C1 segment of cervical spinal cord (tissue), 14 donors: ENCODE results near the gene RASSF6.
"Not testable (repeated sequence)": the region's sequence is repeated elsewhere in the genome, so short reads cannot be mapped to it uniquely, and the experiment has no call there.

Experiments used
- DNase-seq, 14 donors: peaks; one replicate each; lab custom pipeline; 2025; lab: John Stamatoyannopoulos, UW

Gene RASSF6, protein sequence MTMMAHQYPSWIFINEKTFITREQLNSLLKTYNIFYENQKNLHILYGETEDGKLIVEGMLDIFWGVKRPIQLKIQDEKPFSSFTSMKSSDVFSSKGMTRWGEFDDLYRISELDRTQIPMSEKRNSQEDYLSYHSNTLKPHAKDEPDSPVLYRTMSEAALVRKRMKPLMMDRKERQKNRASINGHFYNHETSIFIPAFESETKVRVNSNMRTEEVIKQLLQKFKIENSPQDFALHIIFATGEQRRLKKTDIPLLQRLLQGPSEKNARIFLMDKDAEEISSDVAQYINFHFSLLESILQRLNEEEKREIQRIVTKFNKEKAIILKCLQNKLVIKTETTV

GRCh38 chr4:73620115-73620792, at the start of gene RASSF6:
RASSF6 (minus strand) TSS chr4:73620436; CDS start chr4:73611795, 8,641 bp downstream.
- no peak for DNase-seq

DNA sequence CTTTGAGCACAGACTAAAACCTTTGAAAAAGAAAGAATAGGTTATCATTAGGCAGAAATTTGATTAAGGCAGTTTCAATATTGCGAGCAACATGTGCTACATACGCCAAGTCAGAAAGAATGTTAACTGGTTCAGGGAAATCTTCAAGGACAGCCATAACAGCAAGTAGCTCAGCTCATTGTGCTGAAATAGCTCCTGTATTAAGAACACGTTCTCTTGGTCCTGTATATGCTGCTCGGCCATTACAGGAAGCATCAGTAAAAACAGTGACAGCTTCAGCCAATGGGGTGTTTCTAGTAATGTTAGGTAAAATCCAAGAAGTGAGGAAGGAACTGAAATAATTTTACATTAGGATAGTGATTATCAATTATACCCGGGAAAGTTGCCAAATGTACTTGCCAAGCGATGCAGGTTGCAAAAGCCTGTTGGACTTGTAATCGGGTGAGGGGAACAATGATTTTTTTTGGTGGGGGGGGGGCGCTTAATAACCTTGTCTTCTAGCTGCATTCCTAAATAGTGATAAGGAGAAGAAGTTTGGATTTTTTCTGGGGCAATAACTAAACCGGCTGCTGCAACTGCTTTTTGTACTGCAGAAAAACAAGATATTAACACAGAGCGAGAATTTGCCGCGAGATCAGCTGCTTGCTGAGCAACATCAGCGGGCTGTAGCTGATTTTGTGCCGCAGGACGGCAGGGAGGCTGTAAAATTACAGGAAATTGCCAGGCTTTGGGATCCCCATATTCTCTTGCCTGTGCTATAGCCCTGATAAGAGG, 49.4 kb upstream of the RASSF6 start:
- no peak for DNase-seq

- DNase-seq: no peak
Measured at GRCh38 chr4:73668782-73669201, 48.6 kb upstream of the RASSF6 start.

- not testable (repeated sequence) for DNase-seq
Measured at GRCh38 chr4:73665924-73666323, 45.7 kb upstream of the RASSF6 start.

- DNase-seq: no peak
Measured at GRCh38 chr4:73664470-73664869, 44.2 kb upstream of the RASSF6 start.

GRCh38 chr4:73663576-73663975, 43.3 kb upstream of the RASSF6 start:
- DNase-seq: no peak

DNA sequence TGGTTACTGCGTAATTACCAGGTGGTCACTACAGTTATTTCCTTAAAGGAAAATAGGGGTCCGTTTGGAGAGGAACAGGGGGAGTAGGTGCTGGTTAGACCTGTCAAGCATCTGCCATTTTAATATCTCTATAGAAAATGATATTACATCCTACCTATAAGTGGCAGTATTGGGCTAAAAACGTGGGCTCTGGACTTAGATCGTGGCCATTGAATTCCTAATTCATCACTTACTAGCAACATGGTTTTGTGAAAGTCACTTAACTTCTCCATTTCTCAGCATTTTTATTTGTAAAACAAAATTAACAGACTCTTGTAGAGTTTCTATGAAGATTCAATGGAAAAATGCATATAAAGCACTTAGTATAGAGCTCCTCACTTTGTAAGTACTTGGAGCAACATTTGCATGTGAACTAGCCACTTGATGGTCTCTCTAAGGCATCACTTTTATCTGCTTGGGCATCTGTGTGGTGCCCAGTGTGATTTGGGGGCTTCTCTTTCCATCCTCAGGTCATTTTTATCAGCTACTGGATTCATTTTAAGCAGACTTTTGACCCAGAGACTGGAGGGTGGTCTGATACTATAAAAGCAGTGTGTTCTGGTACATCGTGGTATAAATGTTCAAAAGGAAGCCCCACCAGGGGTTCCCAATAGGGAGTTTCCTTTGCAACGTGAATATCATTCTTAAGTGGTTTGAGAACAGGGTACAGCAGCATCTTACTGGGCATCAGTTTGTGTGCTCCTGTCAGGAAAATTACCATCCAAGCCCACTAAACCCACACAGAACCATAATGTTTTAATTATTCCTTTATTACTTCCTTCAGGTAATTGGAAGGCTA, 42.7 kb upstream of the RASSF6 start:
- DNase-seq: no peak

DNA sequence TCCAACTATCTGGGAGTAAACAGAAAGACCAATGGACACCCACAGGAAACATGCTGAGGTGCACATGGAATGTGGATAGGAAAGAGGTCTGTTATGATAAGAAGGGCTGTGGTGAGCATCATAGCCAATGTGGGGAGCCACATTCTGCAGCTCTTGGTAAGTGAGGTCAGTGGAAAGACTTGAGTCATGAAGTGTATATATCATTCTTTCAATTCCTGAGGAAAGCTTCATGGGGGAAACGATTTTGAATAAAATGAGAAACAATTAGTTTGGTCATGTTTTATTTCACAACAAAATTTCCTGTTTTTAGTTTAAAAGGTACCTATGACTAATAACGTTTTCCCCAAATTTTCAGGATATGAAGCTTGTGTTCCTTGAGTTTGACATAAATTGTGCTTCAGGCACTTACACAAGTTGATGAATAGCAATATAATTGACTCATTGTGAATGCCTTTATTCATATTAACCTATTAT, 41.4 kb upstream of the RASSF6 start:
- no peak for DNase-seq

DNA sequence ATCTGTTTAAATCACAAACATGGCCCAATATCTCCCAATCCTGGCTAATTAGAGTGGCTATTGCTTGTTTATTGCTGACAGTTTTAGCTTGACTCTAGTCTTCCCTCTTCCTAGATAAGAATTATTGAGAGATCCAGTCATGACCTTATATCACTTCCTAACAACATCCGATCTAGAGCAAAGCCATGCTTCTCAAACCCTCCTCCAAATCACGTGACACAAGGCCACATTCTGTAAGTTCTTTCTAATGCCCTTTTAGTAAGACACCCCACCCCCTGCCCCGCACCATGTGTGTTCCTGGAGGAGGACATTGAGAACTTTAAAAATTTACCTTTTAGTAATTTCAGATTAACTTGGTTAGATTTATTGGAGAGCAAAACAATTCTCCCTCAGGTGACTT, 40.6 kb upstream of the RASSF6 start:
- no peak for DNase-seq

DNA sequence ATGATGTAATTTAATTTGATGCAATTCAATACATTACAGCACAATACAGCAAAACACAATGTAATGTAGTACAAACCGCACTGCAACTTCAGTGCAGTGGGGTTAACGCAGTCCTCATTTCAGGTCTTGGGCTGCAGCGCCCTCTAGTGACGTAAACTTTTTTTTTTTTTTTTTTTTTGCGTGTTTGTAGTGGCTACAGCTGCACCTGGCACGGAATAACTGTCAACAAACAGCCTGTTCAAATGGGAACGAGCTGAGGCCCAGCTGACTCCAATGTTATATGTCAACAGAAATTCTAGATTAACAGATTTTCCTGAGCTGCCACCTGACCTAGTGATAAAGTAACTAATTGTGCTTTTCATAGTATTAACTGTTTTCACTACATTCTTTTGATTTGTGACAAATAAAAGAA, 33.5 kb upstream of the RASSF6 start:
- peak in 4 of 14 donors; percentile 2 to 20 (median 13) for DNase-seq

GRCh38 chr4:73650250-73650649, 30.0 kb upstream of the RASSF6 start:
- no peak for DNase-seq

GRCh38 chr4:73648478-73648877, 28.2 kb upstream of the RASSF6 start:
- no peak for DNase-seq

GRCh38 chr4:73646117-73646516, 25.9 kb upstream of the RASSF6 start:
- DNase-seq: no peak

DNA sequence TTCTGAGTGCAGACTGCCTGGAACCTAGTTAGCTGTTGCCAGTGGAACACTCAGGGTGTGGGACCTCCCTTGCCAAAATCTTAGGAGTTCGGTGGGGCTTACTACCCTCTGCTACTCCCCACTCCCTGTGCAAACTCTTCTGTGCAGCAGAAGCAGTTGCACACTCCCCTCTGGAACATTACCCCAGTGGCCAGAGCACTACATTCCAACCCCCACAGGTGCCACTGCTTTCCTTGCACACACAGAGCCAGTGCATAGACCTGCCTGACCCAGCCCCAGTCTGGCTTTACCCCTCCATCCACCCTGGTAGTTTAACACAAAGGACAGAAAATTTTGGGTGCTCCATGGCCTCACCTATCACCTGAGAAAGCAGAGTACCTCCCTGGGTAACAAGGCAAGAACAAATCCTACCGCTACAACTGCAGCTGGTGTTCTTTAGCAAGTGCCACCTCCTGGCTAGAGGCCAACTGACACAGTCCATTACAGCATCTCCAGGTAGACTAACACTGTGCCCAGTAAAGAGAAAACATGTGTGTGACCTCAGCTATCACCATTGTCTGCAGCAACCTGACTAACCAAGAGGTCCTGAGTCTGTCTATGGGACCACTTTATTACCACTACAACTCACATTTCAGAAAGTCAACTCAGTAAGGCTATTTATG, 11.5 kb upstream of the RASSF6 start:
- no peak for DNase-seq

DNA sequence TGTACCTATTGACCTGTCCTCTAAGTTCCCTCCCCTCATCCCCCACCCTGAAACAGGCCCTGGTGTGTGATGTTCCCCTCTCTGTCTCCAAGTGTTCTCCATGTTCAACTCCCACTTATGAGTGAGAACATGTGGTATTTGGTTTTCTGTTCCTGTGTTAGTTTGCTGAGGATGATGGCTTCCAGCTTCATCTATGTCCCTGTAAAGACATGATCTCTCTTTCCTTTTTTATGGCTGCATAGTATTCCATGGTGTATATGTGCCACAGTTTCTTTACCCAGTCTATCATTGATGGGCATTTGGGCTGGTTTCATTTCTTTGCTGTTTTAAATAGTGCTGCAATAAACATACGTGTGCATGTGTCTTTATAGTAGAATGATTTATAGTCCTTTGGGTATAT, 8.6 kb upstream of the RASSF6 start:
- not testable (repeated sequence) for DNase-seq

DNA sequence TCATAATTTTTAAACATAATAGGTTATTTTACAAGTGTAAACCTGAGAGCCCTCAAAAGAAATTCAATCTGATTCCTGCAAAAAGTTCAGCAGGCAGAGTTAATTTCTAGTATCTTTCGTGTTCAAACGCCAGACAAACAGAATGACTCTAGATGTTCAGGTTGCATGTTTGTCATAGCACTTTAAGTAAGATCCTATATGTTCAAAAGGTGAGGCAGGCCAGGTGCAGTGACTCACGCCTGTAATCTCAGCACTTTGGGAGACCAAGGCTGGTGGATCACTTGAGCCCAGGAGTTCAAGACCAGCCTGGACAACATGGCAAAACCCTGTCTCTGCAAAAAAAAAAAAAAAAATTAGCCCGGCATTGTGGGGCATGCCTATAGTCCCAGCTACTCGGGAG, 1.1 kb upstream of the RASSF6 start:
- no peak for DNase-seq

GRCh38 chr4:73619346-73619745, 890 bp downstream of the RASSF6 start:
- DNase-seq: no peak

DNA sequence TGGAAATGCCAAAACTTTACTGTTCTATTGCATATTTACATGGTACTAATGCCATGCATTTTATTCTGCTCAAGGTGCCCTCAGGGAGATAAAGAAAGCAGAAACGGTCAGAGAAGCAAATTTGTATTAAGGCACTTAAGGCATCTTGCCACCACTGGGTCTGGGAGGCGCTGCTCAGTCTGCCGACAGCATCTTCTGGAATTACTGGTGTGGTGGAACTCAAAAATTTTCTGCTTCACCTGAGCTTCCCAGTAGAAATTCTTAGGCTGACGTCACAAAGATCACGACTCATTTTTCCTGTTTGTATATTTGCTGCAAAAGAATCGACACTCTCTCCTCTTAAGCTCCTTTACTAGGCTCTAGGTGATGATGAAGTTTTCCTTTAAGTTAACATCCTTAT, 3.0 kb downstream of the RASSF6 start:
- no peak for DNase-seq

- no peak for DNase-seq
Measured at GRCh38 chr4:73615613-73616012, 4.6 kb downstream of the RASSF6 start.

DNA sequence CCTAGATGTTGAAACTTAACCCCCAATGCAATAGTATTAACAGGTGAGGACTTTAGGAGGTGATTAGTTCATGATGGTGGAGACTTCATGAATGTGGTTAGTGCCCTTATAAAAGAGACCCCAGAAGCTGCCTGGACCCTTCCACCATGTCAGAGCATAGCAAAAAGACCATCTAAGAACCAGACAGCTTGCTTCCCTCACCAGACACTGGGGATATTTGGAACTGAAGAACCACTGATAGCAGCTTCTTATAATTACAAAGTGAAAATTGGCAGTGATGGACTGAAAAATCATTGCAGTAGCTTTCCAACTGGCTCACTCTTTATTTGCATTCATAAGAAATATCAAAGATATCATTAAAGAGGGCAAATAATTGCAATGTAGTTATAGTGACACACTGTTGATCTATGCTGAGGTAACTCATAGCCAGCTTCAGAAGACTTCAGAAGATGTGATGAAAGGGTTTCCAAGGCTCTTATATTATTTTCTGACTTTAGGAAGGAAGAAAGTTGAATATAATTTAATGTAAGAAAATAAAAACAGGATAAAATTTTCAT, 5.8 kb downstream of the RASSF6 start:
- DNase-seq: no peak

GRCh38 chr4:73613130-73613529, 7.1 kb downstream of the RASSF6 start:
- no peak for DNase-seq
